Caki2 (cell line): Measurements from ENCODE around the gene CORO1C. TPM values are rescaled to one million over a fixed set of nuclear protein-coding genes. Genes with fewer than 3 reads are reported as not detected.
"Not testable (repeated sequence)": the region's sequence is repeated elsewhere in the genome, so short reads cannot be mapped to it uniquely, and the experiment has no call there.

ENCODE experiments used
- DNase-seq: peaks from one replicate; pipeline ENCODE4 v3.0.0-alpha.2; 2015; ENCODE audit warnings: low read depth
- in situ Hi-C: cut with HindIII; loops from 2 replicates; pipeline ENCODE4 v1.10.0; 2016; ENCODE audit warnings: low sequenced_read_pairs, low pct_unique_long_range_greater_than_20kb, mixed read lengths
- total RNA-seq: library from RNA; depleted of rRNA; stranded (reverse); fragments of >200 nt; shearing (Covaris generic); gene quantifications from 2 replicates; pipeline ENCODE4 v1.2.3, GENCODE V29; 2014; ENCODE audit warnings: low replicate concordance

The CORO1C gene
- total RNA-seq, 1 experiment from 2014 or later, result 89.9 TPM

- in situ Hi-C loops, result no loop called here
- DNase-seq, result no peak
These were observed 64.0 kb downstream of the CORO1C start for GRCh38 chr12:108667349-108667748.

- no peak for DNase-seq
- in situ Hi-C loops, result no loop called here
These were observed 64.9 kb downstream of the CORO1C start for GRCh38 chr12:108666401-108666881.

- in situ Hi-C loops, result no loop called here
- DNase-seq, result no peak
These were observed 65.6 kb downstream of the CORO1C start for GRCh38 chr12:108665608-108666202.

GRCh38 chr12:108664338-108665258 lies 66.7 kb downstream of the CORO1C start:
- peak; percentile 80 for DNase-seq
- in situ Hi-C loops, result no loop called here

GRCh38 chr12:108663324-108664015 lies 67.8 kb downstream of the CORO1C start:
- in situ Hi-C loops, result no loop called here
- DNase-seq, result no peak

GRCh38 chr12:108658115-108658514 lies 73.2 kb downstream of the CORO1C start:
- in situ Hi-C loops, DNase-seq: not testable (repeated sequence)

GRCh38 chr12:108657130-108657745 lies 74.1 kb downstream of the CORO1C start:
- DNase-seq, result no peak
- in situ Hi-C loops, result no loop called here

- in situ Hi-C loops, DNase-seq: not testable (repeated sequence)
These were observed 75.1 kb downstream of the CORO1C start for GRCh38 chr12:108656247-108656646.

- DNase-seq, in situ Hi-C loops: not testable (repeated sequence)
These were observed 75.5 kb downstream of the CORO1C start for GRCh38 chr12:108655812-108656175.

- DNase-seq, in situ Hi-C loops: not testable (repeated sequence)
These were observed 76.7 kb downstream of the CORO1C start for GRCh38 chr12:108654622-108655021.

- no peak for DNase-seq
- in situ Hi-C loops, result no loop called here
These were observed 77.4 kb downstream of the CORO1C start for GRCh38 chr12:108653922-108654321.

- in situ Hi-C loops, result no loop called here
- no peak for DNase-seq
These were observed 78.2 kb downstream of the CORO1C start for GRCh38 chr12:108653082-108653516.

- in situ Hi-C loops, result no loop called here
- DNase-seq, result no peak
These were observed 81.2 kb downstream of the CORO1C start for GRCh38 chr12:108650083-108650482.

- in situ Hi-C loops, result no loop called here
- peak; percentile 19 for DNase-seq
These were observed 81.6 kb downstream of the CORO1C start for GRCh38 chr12:108649669-108650068.

GRCh38 chr12:108649126-108649525 lies 82.2 kb downstream of the CORO1C start:
- in situ Hi-C loops, result no loop called here
- DNase-seq, result no peak

GRCh38 chr12:108648371-108648770 lies 82.9 kb downstream of the CORO1C start:
- in situ Hi-C loops, result no loop called here
- DNase-seq, result no peak

GRCh38 chr12:108647585-108648287 lies 83.6 kb downstream of the CORO1C start:
- no peak for DNase-seq
- in situ Hi-C loops, result no loop called here
